M059J (cell line): Measurements from ENCODE around the gene ATG7. TPM values are rescaled to one million over a fixed set of nuclear protein-coding genes. Genes with fewer than 3 reads are reported as not detected.
A peak's percentile ranks its signal among the peaks of the same experiment; 100 is the strongest.
"Not testable (repeated sequence)": the region's sequence is repeated elsewhere in the genome, so short reads cannot be mapped to it uniquely, and the experiment has no call there.

Source experiments
- DNase-seq: peaks from one replicate; pipeline ENCODE4 v3.0.0-alpha.2; 2012; ENCODE audit warnings: low read depth
- total RNA-seq: library from RNA; depleted of rRNA; stranded (reverse); fragments of >200 nt; shearing (Covaris generic); gene quantifications from 2 replicates; pipeline ENCODE4 v1.2.3, GENCODE V29; 2014

ATG7 gene
- total RNA-seq, 1 experiment from 2014 or later = 68.7 TPM

DNA sequence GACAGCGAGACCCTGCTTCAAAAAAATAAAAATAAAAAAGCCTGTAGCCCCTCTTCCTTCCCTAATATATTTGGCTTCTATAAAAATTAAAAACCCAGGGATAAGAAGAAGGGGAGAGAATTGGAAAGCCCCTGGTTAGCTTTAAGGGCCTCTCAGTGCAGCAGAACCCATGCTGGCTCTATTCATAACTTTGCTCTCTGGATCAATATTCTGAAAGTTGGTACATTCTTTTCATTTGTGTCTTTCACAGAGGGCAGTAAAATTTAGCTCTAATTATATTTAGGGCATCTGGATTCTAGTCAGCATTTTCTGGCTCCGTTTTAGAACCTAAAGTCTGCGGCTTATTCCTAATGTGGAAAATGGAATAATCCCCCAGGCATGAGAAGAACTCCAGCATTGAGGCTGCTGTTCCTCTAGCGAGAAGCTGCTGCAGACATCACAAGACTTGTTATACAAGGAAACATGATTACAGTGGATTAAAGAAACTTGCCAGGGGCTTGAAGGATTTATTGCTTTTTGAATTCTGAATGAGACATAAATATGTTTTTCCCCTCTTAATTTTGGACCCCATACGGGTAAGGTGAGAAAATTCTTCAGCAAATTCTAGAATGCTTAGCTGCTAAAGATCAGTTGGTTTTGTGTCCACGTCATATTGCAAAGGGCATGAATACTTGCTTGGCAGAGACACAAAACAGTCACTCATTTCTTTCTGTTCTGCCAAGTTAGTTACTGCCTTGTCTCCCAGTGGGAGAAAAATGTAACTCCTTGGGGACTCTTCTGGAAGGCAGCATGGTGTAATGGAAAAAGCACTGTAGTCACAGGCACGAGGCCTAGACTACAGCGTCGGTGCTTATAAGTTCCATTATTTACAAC, 193.8 kb downstream of the ATG7 start:
- peak; percentile 31 for DNase-seq

DNA sequence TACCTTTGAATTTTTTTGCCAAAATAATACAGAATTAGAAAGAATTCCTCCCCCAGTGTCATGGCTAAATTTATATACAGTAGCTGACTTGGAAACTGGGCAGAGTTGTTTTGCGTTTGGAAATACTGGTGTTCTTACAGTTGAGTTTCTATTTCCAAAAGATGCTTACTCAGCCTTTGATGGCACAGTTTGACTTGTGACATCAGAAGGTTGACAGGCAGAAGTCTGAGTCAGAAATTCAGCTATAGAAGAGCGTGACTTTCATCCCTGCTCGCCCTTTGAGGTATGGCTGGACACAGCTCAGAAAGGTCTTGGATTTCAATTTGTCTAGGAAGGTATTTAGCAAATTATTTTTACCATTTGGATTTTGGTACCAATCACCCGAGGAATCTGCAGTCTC, 195.7 kb downstream of the ATG7 start:
- DNase-seq = no peak

DNA sequence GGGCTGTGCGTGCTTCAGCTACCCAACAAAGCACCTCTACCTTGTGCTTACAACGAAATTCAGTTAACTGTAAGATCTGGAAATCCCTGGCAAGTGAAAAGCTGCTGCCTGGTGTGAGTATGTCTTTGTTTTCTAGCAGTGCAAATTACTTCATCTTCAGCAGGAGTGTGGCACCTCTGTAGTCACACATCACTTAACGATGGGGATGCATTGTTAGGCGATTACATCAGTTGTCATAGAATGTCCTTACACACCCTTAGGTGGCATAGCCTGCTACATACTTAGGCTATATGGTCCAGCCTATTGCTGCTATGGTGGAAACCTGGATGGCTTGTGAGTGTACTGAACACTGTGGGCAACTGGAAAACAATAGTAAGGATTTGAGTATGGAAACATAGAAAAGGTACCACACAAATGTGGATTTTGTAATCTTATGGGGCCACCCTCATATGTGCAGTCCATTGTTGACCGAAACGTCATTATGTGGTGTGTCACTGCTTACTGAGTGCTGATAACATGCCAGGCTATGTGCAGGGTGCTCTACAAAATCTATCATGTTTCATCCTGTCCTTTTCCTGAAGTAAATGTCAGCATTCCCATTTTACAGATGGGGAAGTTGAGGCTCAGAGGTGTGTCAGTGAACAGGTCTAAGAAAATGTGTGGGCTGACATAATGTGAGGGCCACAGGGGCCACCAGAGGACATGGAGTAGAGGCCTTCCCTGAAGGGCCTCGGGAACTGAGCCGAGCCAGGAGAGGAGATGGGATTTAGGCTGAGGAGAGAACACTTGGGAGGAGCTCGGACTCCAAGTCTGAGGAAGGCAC, 198.0 kb downstream of the ATG7 start:
- no peak for DNase-seq

DNA sequence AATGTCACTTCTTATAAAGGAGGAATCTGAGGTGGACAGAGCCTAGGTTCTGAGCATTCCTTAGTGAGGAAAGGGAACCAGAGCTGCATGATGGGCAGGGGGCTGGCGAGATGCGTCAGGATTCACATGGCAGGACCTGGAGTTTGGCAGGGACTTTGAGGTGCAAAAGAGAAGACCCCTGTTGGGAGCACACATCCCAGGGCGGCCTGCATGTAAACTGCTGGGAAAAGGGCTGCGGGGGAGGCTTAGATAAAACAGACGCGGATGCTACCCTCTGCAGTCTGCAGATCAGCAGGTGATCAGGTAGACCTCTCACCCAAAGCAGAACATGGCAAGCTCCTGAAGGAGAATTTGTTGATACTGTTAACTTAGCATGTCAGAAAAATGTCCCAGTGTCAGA, 203.1 kb downstream of the ATG7 start:
- no peak for DNase-seq

DNA sequence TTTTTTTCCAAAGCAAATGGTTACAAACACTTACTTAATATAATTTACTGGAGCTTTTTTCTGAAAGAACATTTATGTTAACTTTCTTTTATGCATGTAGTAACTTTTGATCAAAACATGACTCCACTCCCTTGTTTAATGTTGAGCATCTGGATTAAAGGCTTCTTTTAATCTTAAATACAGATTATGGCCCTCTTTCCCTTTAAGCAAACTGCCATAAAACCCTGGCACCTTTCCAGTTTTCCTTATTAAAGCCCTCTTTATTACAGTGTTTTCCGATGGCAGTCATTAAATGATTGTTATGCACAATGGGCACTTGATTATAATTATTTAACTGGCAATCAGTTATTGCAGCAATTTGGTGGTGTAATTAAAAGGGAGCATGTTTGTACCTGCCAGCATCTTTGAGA, 204.5 kb downstream of the ATG7 start:
- DNase-seq = no peak

DNA sequence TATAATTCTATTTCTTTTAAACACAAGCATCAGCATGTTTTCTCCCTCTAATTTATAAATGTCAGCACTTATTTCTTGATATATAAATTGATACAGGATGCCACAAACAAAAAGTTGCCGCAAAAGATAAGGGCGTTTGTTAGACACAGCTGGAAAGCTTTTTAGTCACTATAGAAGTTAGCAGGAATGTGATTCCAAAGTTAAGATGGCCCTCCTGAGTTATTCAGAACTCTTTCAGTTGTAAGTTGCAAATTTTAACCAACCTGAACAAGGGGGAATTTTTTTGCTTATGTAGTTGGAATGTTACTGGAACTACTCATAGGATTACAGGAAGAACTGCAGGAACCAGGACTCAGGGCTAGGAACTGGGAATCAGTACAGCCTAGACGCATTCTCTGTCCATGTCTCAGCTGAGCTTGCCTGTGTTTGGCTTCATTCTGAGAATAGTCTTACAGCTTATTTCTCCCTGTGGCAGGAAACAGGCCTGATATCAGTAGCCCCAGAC, 205.3 kb downstream of the ATG7 start:
- DNase-seq = peak; percentile 61

DNA sequence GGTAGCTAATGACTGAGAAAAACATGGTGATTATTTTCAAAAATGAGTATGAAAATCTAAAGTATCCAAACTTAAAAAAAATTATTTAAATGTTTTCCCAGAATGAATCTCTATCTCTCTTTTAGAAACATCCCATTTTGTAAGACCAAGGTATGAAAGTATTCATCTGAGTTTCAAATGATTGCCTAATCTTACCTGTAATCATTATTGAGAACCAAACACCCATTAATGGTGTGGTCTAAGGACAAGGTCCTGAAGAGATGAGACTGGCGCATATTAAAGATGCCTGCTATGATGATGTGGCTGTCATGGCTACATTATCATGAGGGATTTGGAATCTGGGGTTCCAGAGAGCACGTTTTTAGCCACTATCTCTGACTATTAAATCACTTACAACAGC, 206.0 kb downstream of the ATG7 start:
- no peak for DNase-seq

DNA sequence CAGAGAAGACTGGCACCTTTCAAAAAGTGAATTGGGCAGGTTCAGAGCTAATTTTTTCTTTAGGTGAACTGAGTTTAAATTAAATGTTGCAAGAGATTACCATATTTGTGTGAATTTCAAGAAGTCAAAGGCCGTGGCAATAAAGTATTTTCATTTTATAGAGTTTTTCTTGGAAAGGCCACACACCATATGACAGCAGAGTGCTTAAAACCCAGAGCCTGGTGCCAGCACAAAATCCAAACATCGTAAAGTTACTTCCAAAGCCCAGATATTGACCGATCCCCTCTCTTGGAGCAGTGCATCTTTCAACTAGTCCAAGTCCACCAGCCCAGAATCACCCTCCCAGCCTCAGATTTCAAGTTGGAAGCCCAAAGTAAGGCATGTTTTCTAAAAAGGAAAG, 207.0 kb downstream of the ATG7 start:
- no peak for DNase-seq

DNA sequence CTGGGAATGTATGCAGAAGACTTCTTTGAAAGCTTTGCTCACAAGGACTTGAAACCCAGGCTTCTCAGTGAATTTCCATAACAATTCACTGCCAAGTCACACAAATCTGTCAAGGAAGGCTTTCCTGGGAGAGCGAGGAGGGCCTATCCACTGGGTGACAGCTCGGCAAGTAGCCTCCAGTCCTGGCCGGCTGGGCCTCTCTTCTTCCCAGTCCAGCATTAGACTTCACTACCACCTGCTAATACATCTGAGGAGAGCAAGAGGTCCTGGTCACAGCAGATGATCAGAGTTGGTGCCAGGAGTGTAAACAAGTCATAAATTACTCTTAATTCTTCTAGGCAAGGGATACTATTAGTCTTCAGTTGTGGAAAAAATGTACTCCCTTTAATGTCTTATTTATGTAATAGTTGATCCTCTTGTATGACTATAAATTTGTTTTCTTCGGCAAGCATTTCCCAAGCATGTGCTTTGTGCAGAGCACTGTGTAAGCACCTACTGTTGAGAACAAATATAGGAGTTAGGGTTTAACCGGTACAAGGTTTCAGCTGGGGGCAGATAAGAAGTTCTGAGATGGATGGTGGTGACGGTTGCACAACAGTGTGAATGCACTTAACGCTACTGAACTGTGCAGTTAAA, 208.6 kb downstream of the ATG7 start:
- DNase-seq = peak; percentile 14

DNA sequence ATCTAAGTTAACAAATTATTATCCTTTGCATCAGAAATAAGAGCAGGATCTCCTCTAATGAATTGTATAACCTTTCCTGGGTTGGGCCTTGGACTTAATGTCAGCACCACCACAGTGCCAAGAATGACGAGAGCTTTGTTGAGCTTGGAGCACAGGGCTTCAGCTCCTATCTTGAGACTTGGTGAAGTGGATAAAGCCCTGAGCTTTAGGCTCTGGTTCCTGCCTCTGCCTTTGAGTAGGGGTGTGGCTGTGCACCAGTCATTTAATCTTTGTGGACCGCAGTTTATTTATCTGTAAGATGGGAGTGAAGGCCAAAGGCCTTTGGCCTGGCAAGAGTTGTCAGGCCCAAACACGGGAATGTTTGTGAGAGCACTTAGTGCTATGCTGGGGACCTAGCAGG, 209.4 kb downstream of the ATG7 start:
- no peak for DNase-seq

DNA sequence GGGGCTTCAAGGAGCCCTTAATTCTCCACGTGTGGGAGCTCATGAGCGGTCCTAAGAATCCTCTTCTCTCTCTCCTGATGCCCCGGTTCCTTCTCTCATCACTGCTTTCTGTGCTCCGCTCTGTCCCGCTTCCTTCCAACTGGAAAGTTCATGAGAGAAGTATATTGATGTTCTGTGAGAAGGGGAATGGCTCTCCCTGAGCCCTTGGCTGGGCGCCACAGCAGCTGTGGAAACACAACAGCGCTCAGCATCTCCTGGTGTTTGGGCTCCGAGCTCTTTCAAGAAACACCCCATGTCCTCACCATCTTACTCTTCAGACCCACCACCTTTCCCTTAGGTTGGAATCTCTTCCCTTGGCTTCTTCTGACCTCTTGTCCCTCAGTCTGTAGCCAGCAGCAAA, 209.8 kb downstream of the ATG7 start:
- no peak for DNase-seq

DNA sequence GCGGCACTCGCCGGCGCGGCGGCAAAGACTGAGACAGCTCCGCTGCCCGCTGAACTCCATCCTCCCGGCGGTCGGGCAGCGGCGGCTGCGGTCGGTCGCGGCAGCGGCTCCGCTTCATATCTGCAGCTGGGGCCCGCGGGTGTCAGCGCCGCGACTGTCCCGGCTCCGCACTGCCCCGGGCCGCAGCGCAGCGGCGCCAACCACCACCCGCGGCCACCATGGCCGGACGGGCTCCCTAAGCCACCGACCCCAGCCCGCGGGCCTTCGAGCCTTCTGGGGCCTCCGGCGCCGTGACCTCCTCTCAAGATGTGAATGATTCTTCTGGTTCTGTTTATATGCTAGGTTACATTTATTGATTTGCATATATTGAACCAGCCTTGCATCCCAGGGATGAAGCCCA, 216.2 kb downstream of the ATG7 start:
- not testable (repeated sequence) for DNase-seq

DNA sequence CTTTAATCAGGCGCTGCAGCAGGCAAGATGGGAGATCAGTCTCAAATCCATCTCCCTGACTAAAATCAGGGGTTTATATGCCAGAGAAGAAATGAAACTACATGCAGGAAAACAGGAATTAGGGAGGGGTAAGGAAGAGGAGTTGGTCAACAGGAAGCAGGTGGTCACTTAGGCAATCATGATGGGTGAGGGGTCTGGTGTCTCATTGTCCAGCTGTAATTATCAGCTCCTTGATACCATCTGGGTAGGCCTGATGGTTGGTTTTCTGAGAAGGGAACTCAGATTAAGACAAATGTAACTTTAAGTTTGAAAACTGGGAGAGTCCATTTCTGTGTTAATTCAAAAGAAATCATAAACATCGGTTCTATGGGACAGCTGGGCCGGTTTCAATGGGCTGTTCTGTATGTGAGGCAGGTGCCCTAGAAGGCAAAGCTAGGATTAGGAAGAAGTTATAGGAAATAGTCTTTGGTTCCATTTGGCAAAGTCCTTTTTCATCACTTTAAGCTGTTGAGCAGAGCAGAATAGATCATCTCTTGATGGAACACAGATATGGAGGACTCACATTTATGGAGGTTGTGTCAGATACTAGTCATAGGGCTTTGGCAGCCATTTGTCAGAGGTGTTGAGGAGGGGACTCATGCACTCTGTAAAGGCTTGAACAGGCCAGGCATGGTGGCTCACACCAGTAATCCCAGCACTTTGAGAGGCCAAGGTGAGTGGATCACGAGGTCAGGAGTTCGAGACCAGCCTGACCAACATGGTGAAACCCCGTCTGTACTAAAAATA, 222.1 kb downstream of the ATG7 start:
- peak; percentile 29 for DNase-seq

DNA sequence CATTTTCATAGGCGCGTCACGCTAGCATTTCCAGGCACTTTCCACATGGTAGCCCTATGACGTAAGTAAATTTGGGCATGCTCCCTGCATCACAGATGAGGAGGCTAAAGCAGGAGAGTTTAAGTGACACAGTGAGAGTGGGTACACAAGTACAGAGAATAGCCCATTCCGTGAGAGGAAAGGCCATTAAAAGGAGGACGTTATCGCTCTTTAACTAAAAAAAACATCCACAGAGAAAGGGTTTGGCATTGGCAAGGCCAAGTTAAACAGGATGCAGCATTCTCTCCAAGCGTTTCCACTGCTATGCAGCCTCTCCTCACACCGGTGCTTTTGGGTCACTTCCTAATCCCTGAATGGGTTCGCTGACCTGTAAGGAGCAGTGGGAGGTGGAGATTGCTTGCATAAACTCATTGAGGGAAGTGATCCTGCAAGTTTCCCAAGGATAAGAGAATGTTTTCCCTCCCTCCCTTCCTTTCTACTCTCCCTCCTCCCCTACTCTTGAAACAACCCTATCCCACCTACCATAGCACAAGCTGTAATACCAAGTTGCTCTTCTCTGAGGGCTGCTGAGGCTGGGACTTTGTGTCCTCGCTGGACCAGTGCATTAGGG, 223.9 kb downstream of the ATG7 start:
- DNase-seq = peak; percentile 65

DNA sequence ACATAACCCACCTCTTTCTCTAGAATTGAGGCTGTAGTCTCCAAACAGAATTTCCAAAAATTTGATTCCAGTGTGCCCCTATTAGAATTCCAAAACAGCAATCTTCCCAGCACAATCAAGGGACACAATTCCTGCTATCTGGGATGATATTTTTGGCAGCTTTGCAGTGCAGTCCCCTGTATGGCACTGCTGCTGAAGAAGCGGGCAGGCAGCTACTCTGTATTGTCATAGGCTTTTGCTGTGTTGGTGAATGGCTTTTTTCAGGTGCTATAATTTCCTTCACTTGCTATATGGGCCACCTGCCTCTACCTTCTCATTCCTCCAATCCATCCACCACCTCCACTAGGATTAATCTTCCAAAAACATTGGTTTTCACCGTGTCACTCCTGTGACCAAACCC, 226.0 kb downstream of the ATG7 start:
- no peak for DNase-seq

DNA sequence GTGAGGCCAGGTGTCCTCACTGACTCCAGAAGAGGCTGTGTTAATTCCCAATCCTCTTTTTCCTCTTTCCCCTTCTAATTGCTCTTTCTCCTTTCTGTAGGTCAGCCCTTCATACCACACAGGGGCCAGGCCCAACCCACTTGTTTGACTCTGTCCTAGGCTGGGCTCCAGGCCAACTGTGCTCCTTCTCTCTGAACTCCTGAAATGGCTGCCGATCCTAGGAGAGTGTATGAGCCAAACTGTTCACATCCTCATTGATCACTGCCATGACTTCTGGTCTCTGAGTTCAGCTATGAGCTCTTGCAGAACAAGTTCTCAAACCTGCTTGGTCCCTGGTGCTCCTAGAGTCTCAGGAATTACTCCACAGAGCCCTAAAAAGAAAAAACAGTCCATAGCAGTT, 226.4 kb downstream of the ATG7 start:
- peak; percentile 83 for DNase-seq

DNA sequence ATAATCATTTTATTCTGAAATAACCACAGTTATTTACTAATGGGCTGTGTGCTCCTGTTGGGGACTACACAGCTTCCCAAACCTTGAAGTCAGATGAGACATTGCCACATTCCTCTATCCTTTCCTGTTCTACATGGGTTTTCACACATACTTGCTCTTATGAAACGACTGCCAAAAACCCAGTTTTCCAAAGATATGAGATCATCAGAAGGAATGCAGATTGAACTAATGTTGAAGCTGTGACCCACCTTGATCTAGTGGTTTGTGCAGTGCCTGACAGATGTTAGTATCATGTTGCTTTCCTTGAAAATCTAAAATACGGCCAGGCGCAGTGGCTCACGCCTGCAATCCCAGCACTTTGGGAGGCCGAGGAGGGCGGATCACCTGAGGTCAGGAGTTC, 226.9 kb downstream of the ATG7 start:
- DNase-seq = peak; percentile 96

DNA sequence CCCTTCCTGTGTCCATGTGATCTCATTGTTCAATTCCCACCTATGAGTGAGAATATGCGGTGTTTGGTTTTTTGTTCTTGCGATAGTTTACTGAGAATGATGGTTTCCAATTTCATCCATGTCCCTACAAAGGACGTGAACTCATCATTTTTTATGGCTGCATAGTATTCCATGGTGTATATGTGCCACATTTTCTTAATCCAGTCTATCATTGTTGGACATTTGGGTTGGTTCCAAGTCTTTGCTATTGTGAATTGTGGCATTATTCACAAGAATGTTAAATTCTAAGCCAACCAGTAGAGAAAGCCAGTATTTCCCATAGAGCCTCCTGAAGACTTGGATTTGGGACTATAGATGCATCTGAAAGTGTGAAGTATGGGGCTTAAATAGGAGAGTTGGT, 230.2 kb downstream of the ATG7 start:
- DNase-seq = not testable (repeated sequence)

DNA sequence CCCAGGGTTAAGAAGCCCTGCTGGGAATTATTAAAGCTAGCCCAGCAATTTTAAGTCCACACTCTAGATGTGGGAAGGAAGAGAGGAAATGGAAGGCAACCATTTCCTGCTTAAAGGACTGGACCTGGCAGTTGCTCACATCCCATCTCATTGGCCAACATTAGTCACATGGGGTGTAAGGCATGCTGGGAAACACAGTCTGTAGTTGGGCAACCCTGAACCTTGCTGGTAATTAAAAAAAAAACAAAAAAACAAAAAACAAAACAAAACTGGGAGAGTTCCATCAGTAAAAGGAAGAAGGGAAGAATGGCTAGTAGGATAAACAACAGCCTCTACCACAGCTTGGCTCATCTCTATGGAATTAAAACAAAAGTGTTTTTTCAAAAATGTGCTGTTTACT, 235.5 kb downstream of the ATG7 start:
- DNase-seq = peak; percentile 37

DNA sequence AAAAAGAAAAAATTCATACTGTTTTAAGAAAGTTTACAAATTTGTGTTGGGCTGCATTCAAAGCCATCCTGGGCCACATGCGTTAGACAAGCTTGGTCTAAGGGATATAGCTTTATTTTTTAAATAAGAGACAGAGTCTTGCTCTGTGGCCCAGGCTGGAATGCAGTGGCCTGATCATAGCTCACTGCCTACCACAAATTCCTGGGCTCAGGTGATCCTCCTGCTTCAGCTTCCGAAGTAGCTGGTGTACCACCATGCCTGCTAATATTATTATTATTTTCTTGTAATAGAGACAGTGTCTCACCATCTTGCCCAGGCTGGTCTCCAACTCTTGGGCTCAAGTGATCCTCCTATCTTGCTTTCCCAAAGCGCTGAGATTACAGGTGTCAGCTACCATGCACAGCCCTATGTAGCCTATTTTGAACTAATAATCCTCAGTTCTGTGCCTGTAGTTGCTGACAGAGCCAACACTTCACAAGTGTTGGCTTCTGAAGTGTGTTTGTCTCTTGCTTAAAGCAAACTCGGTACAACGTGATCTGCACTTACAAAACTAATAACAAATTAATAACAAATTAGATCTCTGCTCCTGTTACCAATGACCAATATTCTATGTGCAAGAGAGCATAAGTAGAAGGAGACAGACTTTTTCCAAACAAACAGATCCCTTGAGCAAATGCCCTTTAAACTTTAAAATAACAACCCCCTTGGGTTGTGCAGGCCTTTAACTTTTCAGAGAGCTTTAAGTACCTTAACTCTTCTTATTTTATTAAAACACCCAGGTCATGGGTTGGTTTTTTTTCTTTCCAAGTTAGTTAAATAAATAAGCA, 236.4 kb downstream of the ATG7 start:
- no peak for DNase-seq
